Keratinocyte (primary cell): Measurements from ENCODE around the gene JOSD1. TPM values are rescaled to one million over a fixed set of nuclear protein-coding genes. Genes with fewer than 3 reads are reported as not detected.

Source experiments
- DNase-seq: peaks from one replicate; pipeline ENCODE4 v3.0.0-alpha.2; 2011; ENCODE audit warnings: low read depth, missing footprints, low spot score
- FAIRE-seq: peaks from 2 replicates; lab custom pipeline; 2011; peaks lifted over from hg19 to GRCh38; lab: Jason Lieb, UNC
- H2AFZ ChIP-seq: 2 replicates; pipeline ENCODE4 v1.6.0; 2012; ENCODE audit warnings: low read length, control low read depth, inconsistent platforms; ENCODE audit not compliant: control insufficient read depth
- H3K27ac ChIP-seq: 2 replicates; pipeline ENCODE4 v1.5.1; 2011; ENCODE audit warnings: low read length; ENCODE audit not compliant: control insufficient read depth, insufficient read depth
- H3K27me3 ChIP-seq: 3 replicates; pipeline ENCODE4 v1.6.0; 2011; ENCODE audit warnings: low read length; ENCODE audit not compliant: control insufficient read depth, insufficient read depth; ENCODE audit errors: extremely low read depth
- H3K36me3 ChIP-seq, 2 experiments: 2 replicates in 1 of 2; 3 replicates in 1 of 2; pipeline ENCODE4 v1.5.1; 2011; ENCODE audit warnings: low read length in 2 of 2, mild to moderate bottlenecking in 1 of 2; ENCODE audit not compliant: control insufficient read depth in 2 of 2, insufficient read depth in 2 of 2; ENCODE audit errors: extremely low read depth in 1 of 2
- H3K4me1 ChIP-seq: 3 replicates; pipeline ENCODE4 v1.5.1; 2011; ENCODE audit warnings: low read length; ENCODE audit not compliant: control insufficient read depth, insufficient read depth; ENCODE audit errors: extremely low read depth
- H3K4me2 ChIP-seq: 3 replicates; pipeline ENCODE4 v1.6.0; 2011; ENCODE audit warnings: low read depth, low read length; ENCODE audit not compliant: control insufficient read depth, insufficient read depth; ENCODE audit errors: extremely low read depth
- H3K4me3 ChIP-seq, 3 experiments: fragments of 200-600 bp in 1 of 3; sonication (generic) in 1 of 3; 2 replicates in 2 of 3; 3 replicates in 1 of 3; pipeline ENCODE4 v1.5.1; 2011 to 2016; ENCODE audit warnings: low read length in 3 of 3, mild to moderate bottlenecking in 3 of 3, control low read depth in 2 of 3, inconsistent platforms in 1 of 3, low read depth in 1 of 3, mixed read lengths in 1 of 3, mixed run types in 1 of 3, moderate library complexity in 1 of 3; ENCODE audit not compliant: control insufficient read depth in 2 of 3, insufficient read depth in 2 of 3; ENCODE audit errors: extremely low read depth in 1 of 3
- H3K79me2 ChIP-seq: 2 replicates; pipeline ENCODE4 v1.6.0; 2012; ENCODE audit warnings: low read length; ENCODE audit not compliant: control insufficient read depth, insufficient read depth
- H3K9ac ChIP-seq: 3 replicates; pipeline ENCODE4 v1.6.0; 2011; ENCODE audit warnings: low read length; ENCODE audit not compliant: control insufficient read depth, insufficient read depth; ENCODE audit errors: extremely low read depth
- H3K9me1 ChIP-seq: 3 replicates; pipeline ENCODE4 v1.6.0; 2011; ENCODE audit warnings: low read length; ENCODE audit not compliant: control insufficient read depth, insufficient read depth; ENCODE audit errors: extremely low read depth
- H3K9me3 ChIP-seq: 2 replicates; pipeline ENCODE4 v1.5.1; 2012; ENCODE audit warnings: low read depth, low read length; ENCODE audit not compliant: control insufficient read depth
- H4K20me1 ChIP-seq: 3 replicates; pipeline ENCODE4 v1.6.0; 2011; ENCODE audit warnings: low read length; ENCODE audit not compliant: control insufficient read depth, insufficient read depth; ENCODE audit errors: extremely low read depth
- EZH2 ChIP-seq: IDR thresholded peaks from one replicate; pipeline ENCODE4 v1.6.1; 2012; ENCODE audit warnings: inconsistent platforms, mild to moderate bottlenecking, low read length, moderate library complexity
- dilution Hi-C: fragments of 300-500 bp; cut with MboI; formaldehyde crosslinking; loops from one replicate; pipeline ENCODE4 v1.7.0; 2020; ENCODE audit warnings: low sequenced_read_pairs; ENCODE audit not compliant: extremely low pct_ligation_motif_present
- polyA plus RNA-seq, 5 experiments: library from polyadenylated mRNA; depleted of rRNA in 3 of 5; stranded (reverse) in 3 of 5; stranded (forward) in 1 of 5; unstranded in 1 of 5; fragments of >200 nt; gene quantifications; 1 replicate in 1 of 5; 2 replicates in 3 of 5; 3 replicates in 1 of 5; pipeline versions ENCODE4 v1.2.1 to v1.2.3, GENCODE V29; 2011 to 2012; ENCODE audit warnings: missing spikeins in 2 of 5, low read depth in 1 of 5, low replicate concordance in 1 of 5
- TF ChIP-seq, protein P1 (sequence below), 3 experiments: IDR thresholded peaks in 1 of 3; conservative IDR thresholded peaks in 1 of 3; optimal IDR thresholded peaks in 1 of 3; 2 replicates in 2 of 3; 3 replicates in 1 of 3; pipeline versions ENCODE3 to v1.5.1; 2011; ENCODE audit warnings: low read length in 3 of 3, mild to moderate bottlenecking in 3 of 3, moderate library complexity in 2 of 3, control low read depth in 1 of 3, inconsistent platforms in 1 of 3; ENCODE audit not compliant: insufficient read depth in 2 of 3; ENCODE audit errors: extremely low read depth in 1 of 3

The JOSD1 gene
- polyA plus RNA-seq, 1 donor (not counting 4 experiments of a cell fraction or from before 2014, with no cell fraction given): 32.6 TPM

DNA sequence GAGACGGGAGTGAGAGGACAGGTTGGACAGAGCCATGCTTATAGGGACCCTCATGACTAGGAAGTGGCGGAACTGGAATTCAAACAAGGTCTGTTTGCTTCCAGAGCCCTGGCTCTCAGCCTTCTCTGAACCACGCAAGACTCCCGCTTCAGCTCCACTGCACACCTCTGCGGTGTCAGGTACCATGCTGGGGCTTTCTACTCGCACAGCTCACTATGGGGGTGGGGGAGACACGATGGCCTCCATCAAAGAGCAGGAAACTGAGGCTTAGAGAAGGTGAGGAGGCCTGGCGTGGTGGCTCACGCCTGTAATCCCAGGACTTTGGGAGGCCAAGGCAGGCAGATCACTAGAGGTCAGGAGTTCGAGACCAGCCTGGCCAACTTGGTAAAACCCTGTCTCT lies 40.8 kb upstream of the JOSD1 start:
- Histone ChIP-seq H3K79me2 (no peaks in the 10 kb centered on the region), H2AFZ (no peak overlapping the region), H3K36me3 (peaks cover 44 to 74% of the 10 kb centered on the region in 2 experiments), H3K27me3 (no peaks in the 10 kb centered on the region), H3K4me3 (no peak overlapping the region), H3K9me3 (no peaks in the 10 kb centered on the region), H3K27ac (no peak overlapping the region), H3K4me1 (peaks cover 13% of the 10 kb centered on the region), H3K9me1 (no peaks in the 10 kb centered on the region), H4K20me1 (no peaks in the 10 kb centered on the region), H3K4me2 (no peak overlapping the region), H3K9ac (no peak overlapping the region)
- no peak for TF ChIP-seq EZH2
- TF ChIP-seq, protein P1, sequence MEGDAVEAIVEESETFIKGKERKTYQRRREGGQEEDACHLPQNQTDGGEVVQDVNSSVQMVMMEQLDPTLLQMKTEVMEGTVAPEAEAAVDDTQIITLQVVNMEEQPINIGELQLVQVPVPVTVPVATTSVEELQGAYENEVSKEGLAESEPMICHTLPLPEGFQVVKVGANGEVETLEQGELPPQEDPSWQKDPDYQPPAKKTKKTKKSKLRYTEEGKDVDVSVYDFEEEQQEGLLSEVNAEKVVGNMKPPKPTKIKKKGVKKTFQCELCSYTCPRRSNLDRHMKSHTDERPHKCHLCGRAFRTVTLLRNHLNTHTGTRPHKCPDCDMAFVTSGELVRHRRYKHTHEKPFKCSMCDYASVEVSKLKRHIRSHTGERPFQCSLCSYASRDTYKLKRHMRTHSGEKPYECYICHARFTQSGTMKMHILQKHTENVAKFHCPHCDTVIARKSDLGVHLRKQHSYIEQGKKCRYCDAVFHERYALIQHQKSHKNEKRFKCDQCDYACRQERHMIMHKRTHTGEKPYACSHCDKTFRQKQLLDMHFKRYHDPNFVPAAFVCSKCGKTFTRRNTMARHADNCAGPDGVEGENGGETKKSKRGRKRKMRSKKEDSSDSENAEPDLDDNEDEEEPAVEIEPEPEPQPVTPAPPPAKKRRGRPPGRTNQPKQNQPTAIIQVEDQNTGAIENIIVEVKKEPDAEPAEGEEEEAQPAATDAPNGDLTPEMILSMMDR (optimal IDR thresholded peaks at IDR 0.05 in 1 of 3, IDR thresholded peaks at IDR 0.05 in 1 of 3, conservative IDR thresholded peaks at IDR 0.05 in 1 of 3; ENCODE audit: extremely low read depth in 1 of 3, insufficient read depth in 2 of 3, low read length in 3 of 3): no peak
- FAIRE-seq (no peak), DNase-seq (no peak)
- dilution Hi-C loops: no loop called here

GRCh38 chr22:38741166-38741565 lies 40.4 kb upstream of the JOSD1 start:
- no peaks in the 10 kb centered on the region for H3K9me1 ChIP-seq
- FAIRE-seq (no peak), DNase-seq (no peak)
- no peaks in the 10 kb centered on the region for H4K20me1 ChIP-seq
- no peak overlapping the region for H3K4me3 ChIP-seq
- no peak overlapping the region for H3K27ac ChIP-seq
- H3K9me3 ChIP-seq: no peaks in the 10 kb centered on the region
- no peaks in the 10 kb centered on the region for H3K79me2 ChIP-seq
- peaks cover 13% of the 10 kb centered on the region for H3K4me1 ChIP-seq
- no peak overlapping the region for H3K9ac ChIP-seq
- peaks cover 44 to 77% of the 10 kb centered on the region in 2 experiments for H3K36me3 ChIP-seq
- H3K4me2 ChIP-seq: no peak overlapping the region
- H3K27me3 ChIP-seq: no peaks in the 10 kb centered on the region
- dilution Hi-C loops: no loop called here
- TF ChIP-seq, protein P1 (optimal IDR thresholded peaks at IDR 0.05 in 1 of 3, IDR thresholded peaks at IDR 0.05 in 1 of 3, conservative IDR thresholded peaks at IDR 0.05 in 1 of 3; ENCODE audit: extremely low read depth in 1 of 3, insufficient read depth in 2 of 3, low read length in 3 of 3): no peak
- TF ChIP-seq EZH2: no peak
- H2AFZ ChIP-seq: no peak overlapping the region
